ENCODE results near the gene UBE2L3. TPM values are rescaled to one million over a fixed set of nuclear protein-coding genes. Genes with fewer than 3 reads are reported as not detected.

Gene UBE2L3
- total RNA-seq, 2 experiments from 2014 or later, result 18.7 TPM

DNA sequence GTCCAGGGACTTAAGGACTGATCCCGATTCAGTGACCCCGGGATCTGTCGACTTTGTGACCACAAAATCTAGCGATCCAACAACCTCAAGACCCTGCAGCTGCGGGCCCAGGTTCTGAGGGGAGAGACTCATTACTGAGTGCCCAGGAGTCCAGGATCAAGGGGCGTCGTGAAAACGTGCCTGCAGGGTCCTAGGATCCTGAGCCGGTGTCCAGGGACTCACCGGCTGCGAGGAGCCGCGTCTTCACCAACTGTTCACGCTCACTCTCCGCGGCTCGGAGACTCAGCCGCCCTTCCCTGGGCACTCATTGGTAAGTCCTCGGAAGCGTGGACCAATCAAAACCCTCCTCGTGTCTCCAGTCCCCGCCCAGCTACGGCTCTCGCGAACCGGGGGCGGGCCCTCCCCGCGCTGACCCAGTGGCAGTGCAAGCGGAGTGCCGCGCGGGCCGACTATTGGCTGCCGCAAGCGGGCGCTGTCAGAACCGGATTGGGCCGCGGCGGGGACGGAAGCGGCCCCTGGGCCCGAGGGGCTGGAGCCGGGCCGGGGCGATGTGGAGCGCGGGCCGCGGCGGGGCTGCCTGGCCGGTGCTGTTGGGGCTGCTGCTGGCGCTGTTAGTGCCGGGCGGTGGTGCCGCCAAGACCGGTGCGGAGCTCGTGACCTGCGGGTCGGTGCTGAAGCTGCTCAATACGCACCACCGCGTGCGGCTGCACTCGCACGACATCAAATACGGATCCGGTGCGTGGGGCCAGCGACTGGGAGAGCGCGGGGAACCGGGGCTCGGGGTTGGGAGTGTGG, 74.5 kb downstream of the UBE2L3 start, which contains the start of gene SDF2L1:
SDF2L1 (plus strand) TSS at position 514 of the 795 bp plus-strand sequence; CDS start at position 549, 35 bp downstream.
- Mint-ChIP-seq H3K9me3 (no peaks in the 10 kb centered on the region), H3K4me1 (ENCODE audit: low read depth) (peaks cover 32% of the 10 kb centered on the region), H3K4me3 (peak within 1 kb of the TSS; percentile 73), H3K27me3 (no peaks in the 10 kb centered on the region), H3K27ac (peak within 1 kb of the TSS; percentile 42), H3K36me3 (ENCODE audit: low read depth) (peaks cover 21% of the 10 kb centered on the region)
- ATAC-seq (ENCODE audit: poor library complexity), result peak; percentile 96
- H3K36me3 ChIP-seq (ENCODE audit: insufficient read depth, low read length), result peaks cover 4% of the 10 kb centered on the region
- intact Hi-C loops (cut with DNase I, micrococcal nuclease), result loop anchor here (1.0 to 10.0 kb wide), 6 partner anchors 12 to 787 kb away; partner anchors contain the start of genes PI4KA (in 1 of the 2), SNAP29 (in 1 of the 2), THAP7 (in 1 of the 2) and UBE2L3 (in 1 of the 2)
- H3K9me3 ChIP-seq (ENCODE audit: control insufficient read depth in 1 of 2, insufficient read depth in 1 of 2, low read length in 2 of 2), result no peaks in the 10 kb centered on the region
- peak within 1 kb of the TSS; percentile 87 for H3K4me3 ChIP-seq (ENCODE audit: low read length)
- no peak for TF ChIP-seq CTCF (IDR thresholded peaks at IDR 0.05)
- POLR2A ChIA-PET, result interaction anchor here (1.0 to 3.5 kb wide), 13 partner anchors 9 to 640 kb away, joined by 3 to 140 read pairs (median 7); partner anchors contain the start of genes CCDC116, PPIL2, THAP7 and UBE2L3
- CTCF ChIA-PET, result interaction anchor here (0.7 to 4.0 kb wide), 15 partner anchors 9 to 725 kb away, joined by 3 to 89 read pairs (median 4); partner anchors contain the start of genes CCDC116, CRKL, PPIL2 and YDJC
- H3K27me3 ChIP-seq (ENCODE audit: control insufficient read depth in 1 of 2, insufficient read depth in 2 of 2, low read length in 2 of 2), result no peaks in the 10 kb centered on the region
- H3K4me1 ChIP-seq (ENCODE audit: insufficient read depth, low read length), result peaks cover 32% of the 10 kb centered on the region
- peak within 1 kb of the TSS; percentile 52 to 67 for H3K27ac ChIP-seq (ENCODE audit: low read depth in 1 of 2, low read length in 2 of 2)
- DNase-seq, result peak; percentile 94 to 99 (median 97)

DNA sequence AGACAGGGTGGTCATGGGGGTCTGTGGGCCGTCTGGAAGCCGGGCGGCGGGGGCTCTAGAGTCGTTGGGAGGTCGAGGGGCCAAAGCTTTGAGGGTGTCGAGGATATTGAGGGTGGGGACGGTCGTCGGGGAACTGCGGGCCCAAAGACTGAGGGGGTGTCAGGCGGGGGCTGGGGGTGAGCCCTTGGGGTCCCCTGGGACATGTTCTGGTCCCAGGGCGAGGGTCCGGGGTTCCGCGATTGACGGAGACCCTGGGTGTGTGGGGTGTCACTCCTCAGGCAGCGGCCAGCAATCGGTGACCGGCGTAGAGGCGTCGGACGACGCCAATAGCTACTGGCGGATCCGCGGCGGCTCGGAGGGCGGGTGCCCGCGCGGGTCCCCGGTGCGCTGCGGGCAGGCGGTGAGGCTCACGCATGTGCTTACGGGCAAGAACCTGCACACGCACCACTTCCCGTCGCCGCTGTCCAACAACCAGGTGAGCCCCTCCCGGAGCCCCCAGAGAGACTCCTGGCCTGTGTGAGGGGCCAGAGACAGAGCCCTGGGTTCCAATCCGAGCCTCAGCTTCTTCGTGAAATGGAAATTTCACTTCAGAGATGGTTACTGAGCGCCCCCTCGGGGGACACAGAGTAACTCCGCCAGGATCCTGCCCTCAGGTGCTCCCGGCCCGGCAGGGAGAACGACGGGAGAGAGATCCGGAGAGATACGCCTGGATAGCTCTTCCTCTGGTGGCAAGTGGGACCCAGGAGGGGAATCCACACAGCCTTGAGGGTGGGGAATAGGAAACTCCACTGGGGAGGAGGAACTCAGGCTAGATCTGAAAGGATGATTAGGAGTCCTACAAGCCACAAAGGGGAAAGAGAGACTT, 75.3 kb downstream of the UBE2L3 start:
- Histone ChIP-seq H3K27ac (ENCODE audit: low read depth in 1 of 2, low read length in 2 of 2) (peak overlapping the region; percentile 52 to 67), H3K27me3 (ENCODE audit: control insufficient read depth in 1 of 2, insufficient read depth in 2 of 2, low read length in 2 of 2) (no peaks in the 10 kb centered on the region), H3K4me3 (ENCODE audit: low read length) (peak overlapping the region; percentile 87), H3K9me3 (ENCODE audit: control insufficient read depth in 1 of 2, insufficient read depth in 1 of 2, low read length in 2 of 2) (no peaks in the 10 kb centered on the region), H3K36me3 (ENCODE audit: insufficient read depth, low read length) (peaks cover 9% of the 10 kb centered on the region), H3K4me1 (ENCODE audit: insufficient read depth, low read length) (peaks cover 35% of the 10 kb centered on the region)
- Mint-ChIP-seq H3K4me1 (ENCODE audit: low read depth) (peaks cover 33% of the 10 kb centered on the region), H3K27ac (peak overlapping the region; percentile 42), H3K27me3 (no peaks in the 10 kb centered on the region), H3K4me3 (peak overlapping the region; percentile 73), H3K36me3 (ENCODE audit: low read depth) (peaks cover 22% of the 10 kb centered on the region), H3K9me3 (no peaks in the 10 kb centered on the region)
- intact Hi-C loops (cut with DNase I, micrococcal nuclease), result loop anchor here (1.0 to 10.0 kb wide), 6 partner anchors 13 to 788 kb away; partner anchors contain the start of genes PI4KA (in 1 of the 2), SNAP29 (in 1 of the 2), THAP7 (in 1 of the 2) and UBE2L3 (in 1 of the 2)
- ChIA-PET POLR2A (interaction anchor here (0.8 to 3.5 kb wide), 14 partner anchors 9 to 641 kb away, joined by 3 to 140 read pairs (median 6); partner anchors contain the start of genes CCDC116, PPIL2, THAP7 and UBE2L3), CTCF (interaction anchor here (0.7 to 4.0 kb wide), 19 partner anchors 9 to 726 kb away, joined by 3 to 89 read pairs (median 4); partner anchors contain the start of genes CCDC116, CRKL, PPIL2 and YDJC)
- no peak for ATAC-seq (ENCODE audit: poor library complexity)
- peak; percentile 32 to 77 (median 50) for DNase-seq
- TF ChIP-seq CTCF (IDR thresholded peaks at IDR 0.05), result peak; percentile 75

All from CD4-positive, alpha-beta T cell (primary cell).